ENCODE data around the gene CRB2.

Gene CRB2

GRCh38 chr9:123387686-123388085 lies 31.7 kb downstream of the CRB2 start:
- no peak for TF ChIP-seq CTCF (IDR thresholded peaks at IDR 0.05)

GRCh38 chr9:123389070-123389469 lies 33.1 kb downstream of the CRB2 start:
- no peak for TF ChIP-seq CTCF (IDR thresholded peaks at IDR 0.05)

DNA sequence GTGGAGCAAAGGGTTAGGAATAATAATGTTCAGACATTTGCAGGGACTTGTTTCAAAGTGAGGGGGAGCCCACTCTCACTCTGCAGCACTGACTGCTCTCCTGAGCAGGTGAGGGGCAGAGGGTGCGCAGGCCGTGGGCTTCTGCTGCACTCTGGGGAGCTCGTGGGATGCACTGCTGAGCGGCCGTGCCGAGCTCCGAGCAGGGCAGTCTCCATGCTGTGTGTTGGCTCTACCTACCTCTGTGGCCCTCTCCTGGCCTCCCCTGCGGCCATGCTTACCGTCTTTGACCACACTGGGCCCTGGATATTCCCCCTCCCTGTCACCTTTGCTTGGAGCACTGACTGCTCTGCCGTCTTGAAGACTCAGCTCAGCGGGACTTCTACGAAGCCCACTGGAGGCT lies 33.7 kb downstream of the CRB2 start:
- TF ChIP-seq CTCF (IDR thresholded peaks at IDR 0.05): no peak

- TF ChIP-seq CTCF (IDR thresholded peaks at IDR 0.05): no peak
Observed at GRCh38 chr9:123390337-123391135, 34.5 kb downstream of the CRB2 start.

DNA sequence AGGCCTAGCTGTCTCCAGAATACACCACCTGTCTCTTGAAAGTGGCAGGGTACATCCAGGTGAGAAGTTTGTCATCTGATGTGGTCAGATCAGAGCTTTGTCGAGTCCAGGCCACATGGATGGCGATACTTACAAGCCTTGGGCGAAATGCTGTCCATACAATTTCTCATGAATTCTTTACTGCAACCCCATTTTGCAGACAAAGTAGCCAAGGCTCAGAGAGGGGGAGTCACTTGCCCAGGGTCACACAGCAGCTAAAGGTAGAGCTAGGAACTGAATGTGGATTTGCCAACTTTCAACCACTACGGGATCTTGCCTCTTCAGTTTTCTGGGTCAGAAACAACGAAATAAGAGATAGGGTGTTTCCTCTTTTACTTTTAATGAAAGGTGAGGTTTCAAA lies 35.2 kb downstream of the CRB2 start:
- no peak for TF ChIP-seq CTCF (IDR thresholded peaks at IDR 0.05)

GRCh38 chr9:123391946-123392345 lies 35.9 kb downstream of the CRB2 start:
- TF ChIP-seq CTCF (IDR thresholded peaks at IDR 0.05): no peak

GRCh38 chr9:123392802-123393201 lies 36.8 kb downstream of the CRB2 start:
- TF ChIP-seq CTCF (IDR thresholded peaks at IDR 0.05): no peak

Measured in LNCAP (cell line).